GM23338 (cell line): ENCODE results near the gene SRGAP2B.
"Not testable (repeated sequence)": the region's sequence is repeated elsewhere in the genome, so short reads cannot be mapped to it uniquely, and the experiment has no call there.

ENCODE experiments used
- EZH2 ChIP-seq: fragments of 200-600 bp; sonication (generic); IDR thresholded peaks from one replicate; pipeline ENCODE4 v1.8.0; 2017; ENCODE audit warnings: antibody characterized with exemption, mild to moderate bottlenecking, low read depth; ENCODE audit not compliant: unreplicated experiment
- POLR2AphosphoS5 ChIP-seq: IDR thresholded peaks from 2 replicates; pipeline ENCODE4 v1.6.1; 2016; ENCODE audit warnings: antibody characterized with exemption, low read depth
- TF ChIP-seq, protein P1 (sequence below), 2 experiments: fragments of 200-600 bp in 1 of 2; sonication (generic) in 1 of 2; conservative IDR thresholded peaks; 2 replicates each; pipeline versions ENCODE4 v1.5.1 to v1.6.1; 2016 to 2017; ENCODE audit warnings: antibody characterized with exemption in 2 of 2, low read depth in 2 of 2, mild to moderate bottlenecking in 2 of 2, moderate library complexity in 1 of 2

DNA sequence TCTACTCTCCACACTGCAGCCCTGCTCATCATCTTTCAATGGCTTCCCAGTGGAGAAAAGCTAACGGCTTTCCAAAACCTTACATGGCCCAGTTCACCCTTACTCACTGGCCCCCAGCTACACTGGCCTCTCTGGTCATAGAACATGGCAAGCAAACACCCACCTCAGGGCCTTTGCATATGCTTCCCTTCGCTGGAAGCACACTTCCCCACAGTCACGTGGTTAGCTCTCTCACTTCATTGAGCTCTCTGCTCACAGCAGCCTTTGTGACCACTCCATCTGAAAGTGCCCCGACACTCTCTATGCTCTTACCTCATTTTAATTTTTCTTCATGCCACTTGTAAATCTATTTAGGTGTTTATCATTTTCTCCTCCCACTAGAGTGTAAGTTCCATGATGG, 83.3 kb downstream of the SRGAP2B start:
- TF ChIP-seq, protein P1, sequence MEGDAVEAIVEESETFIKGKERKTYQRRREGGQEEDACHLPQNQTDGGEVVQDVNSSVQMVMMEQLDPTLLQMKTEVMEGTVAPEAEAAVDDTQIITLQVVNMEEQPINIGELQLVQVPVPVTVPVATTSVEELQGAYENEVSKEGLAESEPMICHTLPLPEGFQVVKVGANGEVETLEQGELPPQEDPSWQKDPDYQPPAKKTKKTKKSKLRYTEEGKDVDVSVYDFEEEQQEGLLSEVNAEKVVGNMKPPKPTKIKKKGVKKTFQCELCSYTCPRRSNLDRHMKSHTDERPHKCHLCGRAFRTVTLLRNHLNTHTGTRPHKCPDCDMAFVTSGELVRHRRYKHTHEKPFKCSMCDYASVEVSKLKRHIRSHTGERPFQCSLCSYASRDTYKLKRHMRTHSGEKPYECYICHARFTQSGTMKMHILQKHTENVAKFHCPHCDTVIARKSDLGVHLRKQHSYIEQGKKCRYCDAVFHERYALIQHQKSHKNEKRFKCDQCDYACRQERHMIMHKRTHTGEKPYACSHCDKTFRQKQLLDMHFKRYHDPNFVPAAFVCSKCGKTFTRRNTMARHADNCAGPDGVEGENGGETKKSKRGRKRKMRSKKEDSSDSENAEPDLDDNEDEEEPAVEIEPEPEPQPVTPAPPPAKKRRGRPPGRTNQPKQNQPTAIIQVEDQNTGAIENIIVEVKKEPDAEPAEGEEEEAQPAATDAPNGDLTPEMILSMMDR (conservative IDR thresholded peaks at IDR 0.05; ENCODE audit: low read depth in 2 of 2) = not testable (repeated sequence)
- TF ChIP-seq POLR2AphosphoS5, EZH2: not testable (repeated sequence)
